ENCODE results near the gene NAT8.

The NAT8 gene

DNA sequence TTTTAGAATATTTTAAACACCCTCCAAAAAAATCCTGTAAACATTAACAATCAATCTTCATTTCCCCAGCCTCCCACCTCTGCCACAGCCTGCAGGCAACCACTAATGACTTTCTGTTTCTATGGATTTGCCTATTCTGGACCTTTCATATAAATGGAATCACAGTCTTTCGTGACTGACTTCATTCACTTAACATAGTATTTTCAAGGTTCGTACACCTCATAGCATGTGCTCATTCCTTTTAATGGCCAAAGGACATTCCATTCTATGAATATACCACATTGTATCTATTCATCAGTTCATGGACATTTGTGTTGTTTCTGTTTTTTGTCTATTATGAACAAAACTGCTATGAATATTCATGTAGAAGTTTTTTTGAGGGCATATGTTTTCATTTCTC is 48.5 kb downstream of the NAT8 start:
- Histone ChIP-seq H3K9ac (ENCODE audit: low read length) (no peak overlapping the region), H3K4me3 (ENCODE audit: low read length) (no peak overlapping the region), H3K4me1 (ENCODE audit: control insufficient read depth, insufficient read depth, low read length) (no peaks in the 10 kb centered on the region), H3K9me3 (ENCODE audit: control insufficient read depth, low read length) (no peaks in the 10 kb centered on the region), H3K36me3 (ENCODE audit: control insufficient read depth, insufficient read depth, low read length) (no peaks in the 10 kb centered on the region), H3K27me3 (ENCODE audit: control insufficient read depth, insufficient read depth, low read length) (no peaks in the 10 kb centered on the region)
